ENCODE results near the gene COG4.

Gene COG4

GRCh38 chr16:70523743-70524398 is 517 bp upstream of the COG4 start, which contains the start of gene SF3B3:
TSS of gene SF3B3 (plus strand) at chr16:70523816. CDS start at chr16:70526657, 2,841 bp downstream.
- no peak for TF ChIP-seq CTCF (conservative IDR thresholded peaks at IDR 0.05)

GRCh38 chr16:70522216-70523075 is 908 bp downstream of the COG4 start:
- no peak for TF ChIP-seq CTCF (conservative IDR thresholded peaks at IDR 0.05)
- peak overlapping the region; percentile 80 for H3K27ac ChIP-seq

More at GRCh38 chr16:70523743-70524398, 517 bp upstream of the COG4 start, which contains the start of gene SF3B3:
- H3K27ac ChIP-seq: peak within 1 kb of the TSS; percentile 80

GRCh38 chr16:70520612-70521297 is 2.6 kb downstream of the COG4 start:
- H3K27ac ChIP-seq: no peak overlapping the region
- TF ChIP-seq CTCF (conservative IDR thresholded peaks at IDR 0.05): no peak

- no peak overlapping the region for H3K27ac ChIP-seq
- no peak for TF ChIP-seq CTCF (conservative IDR thresholded peaks at IDR 0.05)
Observed at GRCh38 chr16:70512456-70512855, 10.9 kb downstream of the COG4 start.

- H3K27ac ChIP-seq: no peak overlapping the region
- TF ChIP-seq CTCF (conservative IDR thresholded peaks at IDR 0.05): no peak
Observed at GRCh38 chr16:70511833-70512232, 11.5 kb downstream of the COG4 start.

GRCh38 chr16:70510216-70510615 is 13.1 kb downstream of the COG4 start:
- no peak for TF ChIP-seq CTCF (conservative IDR thresholded peaks at IDR 0.05)
- no peak overlapping the region for H3K27ac ChIP-seq

- TF ChIP-seq CTCF (conservative IDR thresholded peaks at IDR 0.05): peak; percentile 50
- H3K27ac ChIP-seq: 0 out of 2 replicates have a peak overlapping the region, but pooled peaks have one; percentile 27
Observed at GRCh38 chr16:70508752-70509151, 14.6 kb downstream of the COG4 start.

Measured in VCaP (cell line).